ENCODE measurements around the gene FOXO3.

Gene FOXO3

GRCh38 chr6:108690326-108691049 lies 129.8 kb downstream of the FOXO3 start:
- Histone ChIP-seq H3K79me1 (ENCODE audit: low read length) (no peaks in the 10 kb centered on the region), H3K27me3 (ENCODE audit: insufficient read depth, low read length, poor library complexity) (no peaks in the 10 kb centered on the region), H3K4ac (ENCODE audit: low read depth, low read length) (no peak overlapping the region), H3K9ac (ENCODE audit: low read length) (no peak overlapping the region), H3K23ac (ENCODE audit: low read length) (no peak overlapping the region), H2BK5ac (ENCODE audit: low read length) (no peak overlapping the region), H2BK15ac (replicated peaks; ENCODE audit: low read depth) (no peak overlapping the region), H2BK120ac (ENCODE audit: low read depth, low read length) (no peak overlapping the region), H3K18ac (ENCODE audit: low read length) (no peak overlapping the region), H3K4me3 (ENCODE audit: low read length) (no peak overlapping the region), H3K4me1 (ENCODE audit: control insufficient read depth, low read depth, low read length) (no peaks in the 10 kb centered on the region), H4K8ac (ENCODE audit: low read depth, low read length) (no peak overlapping the region), H4K5ac (ENCODE audit: low read length) (no peak overlapping the region), H3K36me3 (ENCODE audit: control insufficient read depth, insufficient read depth, low read length) (no peaks in the 10 kb centered on the region), H3K27ac (ENCODE audit: low read depth, low read length) (no peak overlapping the region), H3K79me2 (ENCODE audit: control insufficient read depth, insufficient read depth, low read length) (no peaks in the 10 kb centered on the region), H3K4me2 (ENCODE audit: low read length) (no peak overlapping the region), H3K56ac (ENCODE audit: low read length) (no peak overlapping the region), H2AK5ac (ENCODE audit: low read length) (no peak overlapping the region)
- DNase-seq: no peak
- WGBS (ENCODE audit: extremely low coverage, insufficient coverage, low lambda C conversion rate): no CpG with 5 or more reads among the region's 6 CpGs

- Histone ChIP-seq H2BK15ac (replicated peaks; ENCODE audit: low read depth) (no peak overlapping the region), H3K18ac (ENCODE audit: low read length) (no peak overlapping the region), H4K5ac (ENCODE audit: low read length) (no peak overlapping the region), H2BK5ac (ENCODE audit: low read length) (no peak overlapping the region), H3K36me3 (ENCODE audit: control insufficient read depth, insufficient read depth, low read length) (no peaks in the 10 kb centered on the region), H3K23ac (ENCODE audit: low read length) (no peak overlapping the region), H3K27me3 (ENCODE audit: insufficient read depth, low read length, poor library complexity) (no peaks in the 10 kb centered on the region), H3K4me3 (ENCODE audit: low read length) (no peak overlapping the region), H3K79me2 (ENCODE audit: control insufficient read depth, insufficient read depth, low read length) (no peaks in the 10 kb centered on the region), H2AK5ac (ENCODE audit: low read length) (no peak overlapping the region), H3K4ac (ENCODE audit: low read depth, low read length) (no peak overlapping the region), H3K4me1 (ENCODE audit: control insufficient read depth, low read depth, low read length) (no peaks in the 10 kb centered on the region), H3K79me1 (ENCODE audit: low read length) (no peaks in the 10 kb centered on the region), H3K9ac (ENCODE audit: low read length) (no peak overlapping the region), H4K8ac (ENCODE audit: low read depth, low read length) (no peak overlapping the region), H3K56ac (ENCODE audit: low read length) (no peak overlapping the region), H2BK120ac (ENCODE audit: low read depth, low read length) (no peak overlapping the region), H3K27ac (ENCODE audit: low read depth, low read length) (no peak overlapping the region), H3K4me2 (ENCODE audit: low read length) (no peak overlapping the region)
- no peak for DNase-seq
- no CpG with 5 or more reads among the region's 2 CpGs for WGBS (ENCODE audit: extremely low coverage, insufficient coverage, low lambda C conversion rate)
Observed at GRCh38 chr6:108693430-108694154, 132.9 kb downstream of the FOXO3 start.

- H3K4me3 ChIP-seq (ENCODE audit: low read length): no peak overlapping the region
- H4K8ac ChIP-seq (ENCODE audit: low read depth, low read length): no peak overlapping the region
- WGBS (ENCODE audit: extremely low coverage, insufficient coverage, low lambda C conversion rate): no CpG with 5 or more reads among the region's 6 CpGs
- no peak overlapping the region for H3K9ac ChIP-seq (ENCODE audit: low read length)
- no peak overlapping the region for H2BK120ac ChIP-seq (ENCODE audit: low read depth, low read length)
- H3K4ac ChIP-seq (ENCODE audit: low read depth, low read length): no peak overlapping the region
- no peak overlapping the region for H3K4me2 ChIP-seq (ENCODE audit: low read length)
- H3K56ac ChIP-seq (ENCODE audit: low read length): no peak overlapping the region
- H4K5ac ChIP-seq (ENCODE audit: low read length): no peak overlapping the region
- H3K27me3 ChIP-seq (ENCODE audit: insufficient read depth, low read length, poor library complexity): no peaks in the 10 kb centered on the region
- no peak overlapping the region for H2AK5ac ChIP-seq (ENCODE audit: low read length)
- no peak overlapping the region for H3K27ac ChIP-seq (ENCODE audit: low read depth, low read length)
- H2BK15ac ChIP-seq (replicated peaks; ENCODE audit: low read depth): no peak overlapping the region
- no peaks in the 10 kb centered on the region for H3K79me2 ChIP-seq (ENCODE audit: control insufficient read depth, insufficient read depth, low read length)
- no peaks in the 10 kb centered on the region for H3K36me3 ChIP-seq (ENCODE audit: control insufficient read depth, insufficient read depth, low read length)
- H3K18ac ChIP-seq (ENCODE audit: low read length): no peak overlapping the region
- no peak overlapping the region for H2BK5ac ChIP-seq (ENCODE audit: low read length)
- no peak overlapping the region for H3K23ac ChIP-seq (ENCODE audit: low read length)
- no peaks in the 10 kb centered on the region for H3K4me1 ChIP-seq (ENCODE audit: control insufficient read depth, low read depth, low read length)
- H3K79me1 ChIP-seq (ENCODE audit: low read length): no peaks in the 10 kb centered on the region
- no peak for DNase-seq
Observed at GRCh38 chr6:108694816-108695215, 134.1 kb downstream of the FOXO3 start.

- Histone ChIP-seq H3K27me3 (ENCODE audit: insufficient read depth, low read length, poor library complexity) (no peaks in the 10 kb centered on the region), H2BK120ac (ENCODE audit: low read depth, low read length) (no peak overlapping the region), H3K4ac (ENCODE audit: low read depth, low read length) (no peak overlapping the region), H2BK5ac (ENCODE audit: low read length) (no peak overlapping the region), H2AK5ac (ENCODE audit: low read length) (no peak overlapping the region), H4K8ac (ENCODE audit: low read depth, low read length) (no peak overlapping the region), H3K18ac (ENCODE audit: low read length) (no peak overlapping the region), H3K23ac (ENCODE audit: low read length) (no peak overlapping the region), H3K56ac (ENCODE audit: low read length) (no peak overlapping the region), H3K27ac (ENCODE audit: low read depth, low read length) (no peak overlapping the region), H3K4me3 (ENCODE audit: low read length) (no peak overlapping the region), H2BK15ac (replicated peaks; ENCODE audit: low read depth) (no peak overlapping the region), H3K36me3 (ENCODE audit: control insufficient read depth, insufficient read depth, low read length) (no peaks in the 10 kb centered on the region), H3K4me2 (ENCODE audit: low read length) (no peak overlapping the region), H4K5ac (ENCODE audit: low read length) (no peak overlapping the region), H3K9ac (ENCODE audit: low read length) (no peak overlapping the region), H3K79me1 (ENCODE audit: low read length) (no peaks in the 10 kb centered on the region), H3K79me2 (ENCODE audit: control insufficient read depth, insufficient read depth, low read length) (no peaks in the 10 kb centered on the region), H3K4me1 (ENCODE audit: control insufficient read depth, low read depth, low read length) (no peaks in the 10 kb centered on the region)
- DNase-seq: no peak
- no CpG with 5 or more reads among the region's 15 CpGs for WGBS (ENCODE audit: extremely low coverage, insufficient coverage, low lambda C conversion rate)
Observed at GRCh38 chr6:108697561-108698161, 136.9 kb downstream of the FOXO3 start.

GRCh38 chr6:108698593-108699289 lies 138.0 kb downstream of the FOXO3 start:
- Histone ChIP-seq H2BK15ac (replicated peaks; ENCODE audit: low read depth) (no peak overlapping the region), H2AK5ac (ENCODE audit: low read length) (no peak overlapping the region), H2BK120ac (ENCODE audit: low read depth, low read length) (no peak overlapping the region), H3K79me2 (ENCODE audit: control insufficient read depth, insufficient read depth, low read length) (no peaks in the 10 kb centered on the region), H3K56ac (ENCODE audit: low read length) (no peak overlapping the region), H3K36me3 (ENCODE audit: control insufficient read depth, insufficient read depth, low read length) (no peaks in the 10 kb centered on the region), H3K9ac (ENCODE audit: low read length) (no peak overlapping the region), H3K18ac (ENCODE audit: low read length) (no peak overlapping the region), H3K27ac (ENCODE audit: low read depth, low read length) (no peak overlapping the region), H3K4me1 (ENCODE audit: control insufficient read depth, low read depth, low read length) (no peaks in the 10 kb centered on the region), H3K4ac (ENCODE audit: low read depth, low read length) (no peak overlapping the region), H3K4me2 (ENCODE audit: low read length) (no peak overlapping the region), H4K8ac (ENCODE audit: low read depth, low read length) (no peak overlapping the region), H4K5ac (ENCODE audit: low read length) (no peak overlapping the region), H3K4me3 (ENCODE audit: low read length) (no peak overlapping the region), H3K23ac (ENCODE audit: low read length) (no peak overlapping the region), H3K79me1 (ENCODE audit: low read length) (no peaks in the 10 kb centered on the region), H2BK5ac (ENCODE audit: low read length) (no peak overlapping the region), H3K27me3 (ENCODE audit: insufficient read depth, low read length, poor library complexity) (no peaks in the 10 kb centered on the region)
- WGBS (ENCODE audit: extremely low coverage, insufficient coverage, low lambda C conversion rate): no CpG with 5 or more reads among the region's 11 CpGs
- no peak for DNase-seq

Measured in mesendoderm (in vitro differentiated cells).